Measurements from ENCODE around the gene ARHGDIG.

DNA sequence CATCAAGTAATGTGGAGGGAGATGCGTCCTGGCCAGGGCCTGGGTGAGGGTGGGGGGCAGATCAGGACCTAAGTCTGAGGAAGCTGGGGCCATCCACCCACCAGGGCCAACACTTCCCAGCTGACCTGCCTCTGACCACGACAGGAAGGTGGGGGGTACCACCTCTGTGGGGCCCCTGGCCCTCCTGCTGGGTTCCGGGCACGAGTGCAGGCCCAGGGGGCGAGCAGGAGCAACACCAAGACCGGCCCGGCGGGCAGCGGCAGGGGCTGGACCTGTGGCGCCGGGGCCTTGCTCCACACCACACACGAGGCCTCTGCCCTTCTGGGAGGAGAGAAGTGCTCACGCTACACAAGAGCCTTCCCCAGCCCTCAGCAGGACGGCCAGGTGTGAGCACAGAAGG is 15.9 kb downstream of the ARHGDIG start:
- TF ChIP-seq, protein P1, sequence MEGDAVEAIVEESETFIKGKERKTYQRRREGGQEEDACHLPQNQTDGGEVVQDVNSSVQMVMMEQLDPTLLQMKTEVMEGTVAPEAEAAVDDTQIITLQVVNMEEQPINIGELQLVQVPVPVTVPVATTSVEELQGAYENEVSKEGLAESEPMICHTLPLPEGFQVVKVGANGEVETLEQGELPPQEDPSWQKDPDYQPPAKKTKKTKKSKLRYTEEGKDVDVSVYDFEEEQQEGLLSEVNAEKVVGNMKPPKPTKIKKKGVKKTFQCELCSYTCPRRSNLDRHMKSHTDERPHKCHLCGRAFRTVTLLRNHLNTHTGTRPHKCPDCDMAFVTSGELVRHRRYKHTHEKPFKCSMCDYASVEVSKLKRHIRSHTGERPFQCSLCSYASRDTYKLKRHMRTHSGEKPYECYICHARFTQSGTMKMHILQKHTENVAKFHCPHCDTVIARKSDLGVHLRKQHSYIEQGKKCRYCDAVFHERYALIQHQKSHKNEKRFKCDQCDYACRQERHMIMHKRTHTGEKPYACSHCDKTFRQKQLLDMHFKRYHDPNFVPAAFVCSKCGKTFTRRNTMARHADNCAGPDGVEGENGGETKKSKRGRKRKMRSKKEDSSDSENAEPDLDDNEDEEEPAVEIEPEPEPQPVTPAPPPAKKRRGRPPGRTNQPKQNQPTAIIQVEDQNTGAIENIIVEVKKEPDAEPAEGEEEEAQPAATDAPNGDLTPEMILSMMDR (IDR thresholded peaks at IDR 0.05): no peak
- no peak for TF ChIP-seq POLR2A (IDR thresholded peaks at IDR 0.05)

Measured in esophagus squamous epithelium (tissue), 4 donors.